IPS DF 19.7 (cell line): ENCODE measurements around the gene STIL.
"Not testable (repeated sequence)": the region's sequence is repeated elsewhere in the genome, so short reads cannot be mapped to it uniquely, and the experiment has no call there.

Source experiments
- DNase-seq: peaks from one replicate; pipeline ENCODE4 v3.0.0-alpha.2; 2013; ENCODE audit warnings: low read depth, low spot score

Gene STIL

GRCh38 chr1:47222476-47222875 lies 91.5 kb downstream of the STIL start:
- no peak for DNase-seq

GRCh38 chr1:47219590-47220220 lies 94.2 kb downstream of the STIL start:
- DNase-seq, result no peak

- DNase-seq, result no peak
These were observed 94.9 kb downstream of the STIL start for GRCh38 chr1:47219001-47219400.

GRCh38 chr1:47216278-47217059 lies 97.5 kb downstream of the STIL start:
- DNase-seq, result no peak

- no peak for DNase-seq
These were observed 98.2 kb downstream of the STIL start for GRCh38 chr1:47215713-47216112.

- DNase-seq, result no peak
These were observed 99.4 kb downstream of the STIL start for GRCh38 chr1:47214549-47214948.

- DNase-seq, result no peak
These were observed 100.5 kb downstream of the STIL start for GRCh38 chr1:47213230-47213963.

- DNase-seq, result no peak
These were observed 101.2 kb downstream of the STIL start for GRCh38 chr1:47212636-47213229.

- DNase-seq, result no peak
These were observed 102.1 kb downstream of the STIL start for GRCh38 chr1:47211796-47212269.

GRCh38 chr1:47210666-47211065 lies 103.3 kb downstream of the STIL start:
- DNase-seq, result no peak

GRCh38 chr1:47209725-47210325 lies 104.1 kb downstream of the STIL start:
- DNase-seq, result no peak

- DNase-seq, result no peak
These were observed 104.9 kb downstream of the STIL start for GRCh38 chr1:47209091-47209490.

GRCh38 chr1:47208374-47208850 lies 105.5 kb downstream of the STIL start:
- no peak for DNase-seq

GRCh38 chr1:47207803-47208373 lies 106.1 kb downstream of the STIL start:
- DNase-seq, result no peak

- DNase-seq, result no peak
These were observed 108.0 kb downstream of the STIL start for GRCh38 chr1:47205918-47206317.

GRCh38 chr1:47203504-47203903 lies 110.4 kb downstream of the STIL start:
- DNase-seq, result not testable (repeated sequence)

GRCh38 chr1:47201179-47201578 lies 112.8 kb downstream of the STIL start:
- DNase-seq, result no peak
